Endothelial cell of umbilical vein (primary cell): Measurements from ENCODE around the gene CERK.
A peak's percentile ranks its signal among the peaks of the same experiment; 100 is the strongest.

Experiments used
- EZH2 ChIP-seq: IDR thresholded peaks from 2 replicates; pipeline ENCODE4 v1.6.1; 2012; ENCODE audit warnings: borderline replicate concordance, low read depth, mild to moderate bottlenecking, moderate library complexity, low read length, inconsistent platforms; ENCODE audit not compliant: severe bottlenecking
- MAX ChIP-seq: IDR thresholded peaks from 2 replicates; pipeline ENCODE4 v1.6.1; 2011; ENCODE audit not compliant: insufficient read depth, insufficient read length
- POLR2A ChIP-seq: IDR thresholded peaks from 2 replicates; pipeline ENCODE4 v1.6.1; 2012; ENCODE audit warnings: low read depth, mild to moderate bottlenecking, control low read depth, low read length
- POLR2AphosphoS5 ChIP-seq: IDR thresholded peaks from 2 replicates; pipeline ENCODE4 v1.6.1; 2012; ENCODE audit warnings: low read depth, mild to moderate bottlenecking, control low read depth, low read length, moderate library complexity; ENCODE audit not compliant: insufficient read depth
- TF ChIP-seq, protein P1 (sequence below), 2 donors: IDR thresholded peaks; 1 replicate in 1 of 2; 2 replicates in 1 of 2; pipeline ENCODE4 v1.5.1; 2011; ENCODE audit warnings: low read length in 2 of 2, mild to moderate bottlenecking in 2 of 2, moderate library complexity in 2 of 2, control low read depth in 1 of 2, inconsistent platforms in 1 of 2, low read depth in 1 of 2; ENCODE audit not compliant: insufficient read depth in 1 of 2; ENCODE audit errors: extremely low read depth in 1 of 2

DNA sequence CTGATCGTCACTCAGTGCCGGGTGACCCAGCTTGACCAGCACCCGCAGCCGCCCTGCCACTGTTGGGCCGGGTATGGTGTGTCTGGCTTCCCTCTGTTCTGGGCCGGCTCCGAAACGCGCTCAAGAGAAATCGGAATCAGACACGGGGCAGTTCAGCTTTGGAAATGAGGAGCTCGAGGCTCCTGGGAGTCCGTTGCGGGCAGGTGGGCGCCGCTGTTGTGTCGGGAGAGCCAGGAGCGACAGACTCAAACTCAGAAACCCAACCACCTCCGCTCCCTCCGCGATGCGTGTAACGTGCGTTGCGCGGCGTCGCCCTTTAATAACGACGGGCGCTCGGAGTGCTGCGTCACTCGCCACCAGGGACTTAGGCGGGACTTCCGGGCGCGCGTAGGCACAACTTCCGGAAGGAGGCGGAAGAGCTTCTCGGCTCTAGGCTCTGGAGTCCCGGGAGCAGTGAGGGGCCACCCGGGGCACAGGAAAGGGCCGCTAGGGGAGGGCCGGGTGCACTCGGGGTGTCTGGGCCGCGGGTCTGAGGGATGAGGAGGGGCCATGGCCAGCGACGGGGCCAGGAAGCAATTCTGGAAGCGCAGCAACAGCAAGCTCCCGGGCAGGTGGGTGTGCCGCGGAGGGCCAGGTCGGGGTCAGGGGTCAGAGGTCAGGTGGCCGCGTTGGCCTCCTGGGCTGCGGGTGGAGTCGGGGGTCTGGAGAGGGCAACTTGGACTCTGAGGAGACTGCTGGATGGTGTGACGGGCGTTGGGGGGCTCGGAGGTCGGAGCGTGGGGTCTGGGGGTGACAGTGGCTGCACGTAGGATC, 24.4 kb upstream of the CERK start, which contains the start of gene TBC1D22A:
- TF ChIP-seq, protein P1, sequence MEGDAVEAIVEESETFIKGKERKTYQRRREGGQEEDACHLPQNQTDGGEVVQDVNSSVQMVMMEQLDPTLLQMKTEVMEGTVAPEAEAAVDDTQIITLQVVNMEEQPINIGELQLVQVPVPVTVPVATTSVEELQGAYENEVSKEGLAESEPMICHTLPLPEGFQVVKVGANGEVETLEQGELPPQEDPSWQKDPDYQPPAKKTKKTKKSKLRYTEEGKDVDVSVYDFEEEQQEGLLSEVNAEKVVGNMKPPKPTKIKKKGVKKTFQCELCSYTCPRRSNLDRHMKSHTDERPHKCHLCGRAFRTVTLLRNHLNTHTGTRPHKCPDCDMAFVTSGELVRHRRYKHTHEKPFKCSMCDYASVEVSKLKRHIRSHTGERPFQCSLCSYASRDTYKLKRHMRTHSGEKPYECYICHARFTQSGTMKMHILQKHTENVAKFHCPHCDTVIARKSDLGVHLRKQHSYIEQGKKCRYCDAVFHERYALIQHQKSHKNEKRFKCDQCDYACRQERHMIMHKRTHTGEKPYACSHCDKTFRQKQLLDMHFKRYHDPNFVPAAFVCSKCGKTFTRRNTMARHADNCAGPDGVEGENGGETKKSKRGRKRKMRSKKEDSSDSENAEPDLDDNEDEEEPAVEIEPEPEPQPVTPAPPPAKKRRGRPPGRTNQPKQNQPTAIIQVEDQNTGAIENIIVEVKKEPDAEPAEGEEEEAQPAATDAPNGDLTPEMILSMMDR (IDR thresholded peaks at IDR 0.05; ENCODE audit: extremely low read depth in 1 of 2, insufficient read depth in 1 of 2, low read depth in 1 of 2, low read length in 2 of 2), result no peak
- TF ChIP-seq POLR2AphosphoS5 (peak; percentile 97), EZH2 (no peak), POLR2A (peak; percentile 98), MAX (peak; percentile 23)
